Mucosa of descending colon (tissue), 3 donors: ENCODE measurements around the gene SORCS2. TPM values are rescaled to one million over a fixed set of nuclear protein-coding genes. Genes with fewer than 3 reads are reported as not detected.

ENCODE experiments used
- ATAC-seq: fragments of 200-7000 bp; cut with Tn5 transposase; one replicate; pipeline ENCODE4 v1.9.1; 2020; ENCODE audit warnings: mild to moderate bottlenecking, moderate library complexity
- DNase-seq, 3 donors: peaks; one replicate each; pipeline ENCODE4 v3.0.0-alpha.2; 2020
- H3K36me3 ChIP-seq: fragments of 200-600 bp; one replicate; pipeline ENCODE4 v1.8.0; 2021; ENCODE audit warnings: low read depth, mild to moderate bottlenecking
- H3K4me1 ChIP-seq: fragments of 200-600 bp; one replicate; pipeline ENCODE4 v1.8.0; 2021; ENCODE audit warnings: low read depth, mild to moderate bottlenecking
- H3K4me3 ChIP-seq: fragments of 200-600 bp; one replicate; pipeline ENCODE4 v1.8.0; 2021; ENCODE audit warnings: mild to moderate bottlenecking
- H3K9me3 ChIP-seq: fragments of 200-600 bp; one replicate; pipeline ENCODE4 v1.8.0; 2021; ENCODE audit warnings: mild to moderate bottlenecking
- intact Hi-C, 2 donors: fragments of 100-400 bp; cut with DNase I in 1 of 2; cut with micrococcal nuclease in 1 of 2; formaldehyde crosslinking; loops; one replicate each; pipeline versions ENCODE4 v1.11.0 to v1.11.1; 2022; cut with DNase I, micrococcal nuclease
- total RNA-seq, 3 donors: library from RNA; stranded (reverse); fragmentation: NEBNext Ultra II Directional in 2 of 3; extraction: Animal tissue kit (Norgen Biotek cat#: 25700) in 2 of 3; gene quantifications; one replicate each; pipeline versions ENCODE4 v1.2.1 to v1.2.4, GENCODE V29; 2021 to 2023
- TF ChIP-seq, protein P1 (sequence below): fragments of 200-600 bp; IDR thresholded peaks from one replicate; pipeline ENCODE4 v1.8.0; 2022; ENCODE audit warnings: antibody characterized with exemption, mild to moderate bottlenecking
- donor health status: DM: no; HTN: no; CAD: no; lungs with moderate emphysema.
- donor health status: DM: no; HTN: no; CAD: no.
- donor health status: DM: no; HTN: yes; CAD: no.

SORCS2 gene
- total RNA-seq, 3 donors from 2014 or later = 0.20 to 3.1 (median 1.5) TPM

DNA sequence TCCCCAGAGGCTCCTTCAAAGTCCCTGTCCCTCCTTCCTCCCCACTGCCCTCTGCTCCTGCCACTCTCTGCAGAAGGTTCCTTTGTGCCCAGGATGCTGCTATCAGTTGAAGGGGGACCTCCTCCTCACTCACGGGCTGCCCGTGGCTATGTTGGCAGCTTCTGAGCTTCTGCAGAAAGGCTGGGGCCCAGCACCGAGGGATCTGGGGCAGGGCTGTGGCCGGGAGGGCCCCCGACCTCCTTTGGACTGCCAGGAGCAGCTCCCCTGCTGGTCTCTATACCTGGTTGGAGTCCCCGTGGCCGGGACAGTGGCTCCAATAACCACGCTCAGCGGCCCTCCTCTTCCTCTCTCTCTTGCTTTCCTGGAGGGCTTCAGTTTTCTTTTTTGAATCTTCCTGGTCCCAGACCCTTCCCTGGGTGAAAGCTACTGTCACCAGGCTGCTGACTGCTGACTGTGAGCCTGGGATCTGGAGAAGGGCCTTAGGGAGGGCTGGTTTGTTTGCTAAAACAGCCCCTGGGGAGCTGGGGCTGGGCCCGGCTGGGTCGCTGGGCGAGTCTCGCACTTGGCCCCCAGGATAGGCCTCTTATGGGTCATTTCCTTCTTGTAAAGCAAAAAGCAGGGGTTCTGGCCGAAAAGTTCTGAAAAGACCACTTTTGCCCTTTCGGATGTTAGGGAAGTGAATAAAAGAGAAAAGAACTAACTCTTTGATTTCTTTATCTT is 46.9 kb downstream of the SORCS2 start:
- Histone ChIP-seq H3K36me3 (no peaks in the 10 kb centered on the region), H3K9me3 (no peaks in the 10 kb centered on the region), H3K4me3 (no peak overlapping the region), H3K4me1 (no peaks in the 10 kb centered on the region)
- no peak for DNase-seq
- ATAC-seq = no peak
- TF ChIP-seq, protein P1, sequence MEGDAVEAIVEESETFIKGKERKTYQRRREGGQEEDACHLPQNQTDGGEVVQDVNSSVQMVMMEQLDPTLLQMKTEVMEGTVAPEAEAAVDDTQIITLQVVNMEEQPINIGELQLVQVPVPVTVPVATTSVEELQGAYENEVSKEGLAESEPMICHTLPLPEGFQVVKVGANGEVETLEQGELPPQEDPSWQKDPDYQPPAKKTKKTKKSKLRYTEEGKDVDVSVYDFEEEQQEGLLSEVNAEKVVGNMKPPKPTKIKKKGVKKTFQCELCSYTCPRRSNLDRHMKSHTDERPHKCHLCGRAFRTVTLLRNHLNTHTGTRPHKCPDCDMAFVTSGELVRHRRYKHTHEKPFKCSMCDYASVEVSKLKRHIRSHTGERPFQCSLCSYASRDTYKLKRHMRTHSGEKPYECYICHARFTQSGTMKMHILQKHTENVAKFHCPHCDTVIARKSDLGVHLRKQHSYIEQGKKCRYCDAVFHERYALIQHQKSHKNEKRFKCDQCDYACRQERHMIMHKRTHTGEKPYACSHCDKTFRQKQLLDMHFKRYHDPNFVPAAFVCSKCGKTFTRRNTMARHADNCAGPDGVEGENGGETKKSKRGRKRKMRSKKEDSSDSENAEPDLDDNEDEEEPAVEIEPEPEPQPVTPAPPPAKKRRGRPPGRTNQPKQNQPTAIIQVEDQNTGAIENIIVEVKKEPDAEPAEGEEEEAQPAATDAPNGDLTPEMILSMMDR = no peak
- intact Hi-C loops = no loop called here

DNA sequence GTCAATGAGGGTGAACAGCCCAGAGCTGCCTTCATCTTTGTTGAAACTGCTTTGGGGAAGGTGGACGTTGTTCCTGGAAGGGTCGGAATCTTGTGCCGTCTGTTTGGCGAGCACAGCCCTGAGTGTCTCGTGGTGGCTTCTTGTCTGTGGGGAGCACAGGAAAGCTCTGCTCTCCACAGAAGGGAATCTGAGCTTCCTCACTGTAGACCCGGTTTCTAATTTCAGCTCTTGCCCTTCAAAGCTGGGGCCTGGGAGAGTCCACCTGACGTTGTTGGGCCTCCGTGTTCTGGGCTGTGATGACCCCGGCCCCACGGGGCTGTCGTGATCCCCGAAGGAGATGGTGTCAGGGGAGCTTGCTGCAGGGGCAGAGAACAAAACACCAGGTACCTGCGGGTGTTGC is 47.5 kb downstream of the SORCS2 start:
- no peaks in the 10 kb centered on the region for H3K36me3 ChIP-seq
- DNase-seq = no peak
- H3K4me1 ChIP-seq = no peaks in the 10 kb centered on the region
- H3K9me3 ChIP-seq = no peaks in the 10 kb centered on the region
- H3K4me3 ChIP-seq = no peak overlapping the region
- TF ChIP-seq, protein P1 = no peak
- ATAC-seq = no peak
- intact Hi-C loops = no loop called here

DNA sequence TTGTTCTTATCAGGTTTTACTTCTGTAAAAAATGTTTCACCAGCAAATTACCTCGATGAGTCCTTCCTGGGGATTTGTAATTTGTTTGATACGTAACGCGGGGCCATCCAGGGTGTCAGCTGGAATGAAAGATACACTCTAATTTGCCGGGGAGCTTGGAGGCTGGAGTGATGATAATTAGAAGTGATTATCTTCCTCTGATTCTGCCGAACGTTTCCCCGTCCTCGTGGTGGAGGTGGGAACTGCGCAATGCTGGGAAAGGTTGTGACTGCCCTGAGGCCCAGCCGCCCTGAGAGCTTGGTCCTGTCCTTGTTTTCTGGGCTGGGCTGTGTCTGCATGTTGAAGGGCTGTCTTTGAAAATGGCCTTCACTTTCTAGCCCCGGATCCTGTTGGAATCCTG is 48.0 kb downstream of the SORCS2 start:
- intact Hi-C loops = no loop called here
- TF ChIP-seq, protein P1 = no peak
- no peaks in the 10 kb centered on the region for H3K4me1 ChIP-seq
- no peaks in the 10 kb centered on the region for H3K36me3 ChIP-seq
- ATAC-seq = no peak
- no peak for DNase-seq
- H3K9me3 ChIP-seq = no peaks in the 10 kb centered on the region
- H3K4me3 ChIP-seq = no peak overlapping the region

DNA sequence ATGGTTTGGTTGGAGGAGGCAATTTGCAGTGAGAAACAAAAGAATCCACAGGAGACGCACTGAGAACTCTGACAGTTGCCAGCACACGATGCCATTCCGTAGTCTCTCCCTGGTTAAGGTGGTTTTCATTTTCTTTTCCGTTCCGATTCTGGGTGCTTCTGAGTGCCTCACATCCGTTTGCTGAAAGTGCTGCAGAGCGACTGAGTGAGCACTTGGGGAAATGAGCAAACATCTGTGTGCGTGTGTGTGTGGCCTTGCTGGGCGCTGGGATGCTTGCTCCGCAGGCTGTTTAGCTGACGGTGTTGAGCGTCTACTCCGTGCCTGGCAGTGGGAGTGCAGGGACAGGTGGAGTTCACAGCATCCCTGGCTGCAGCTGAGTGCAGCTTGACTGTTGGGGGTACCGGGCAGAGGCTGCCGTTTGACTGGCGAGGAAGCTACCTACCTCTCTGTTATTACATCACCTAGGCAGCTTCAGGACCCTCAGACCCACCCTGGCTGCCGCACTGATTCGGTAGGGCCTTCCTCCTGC is 49.3 kb downstream of the SORCS2 start:
- Histone ChIP-seq H3K4me1 (no peaks in the 10 kb centered on the region), H3K36me3 (no peaks in the 10 kb centered on the region), H3K4me3 (no peak overlapping the region), H3K9me3 (no peaks in the 10 kb centered on the region)
- intact Hi-C loops = no loop called here
- TF ChIP-seq, protein P1 = no peak
- ATAC-seq (no peak), DNase-seq (no peak)

DNA sequence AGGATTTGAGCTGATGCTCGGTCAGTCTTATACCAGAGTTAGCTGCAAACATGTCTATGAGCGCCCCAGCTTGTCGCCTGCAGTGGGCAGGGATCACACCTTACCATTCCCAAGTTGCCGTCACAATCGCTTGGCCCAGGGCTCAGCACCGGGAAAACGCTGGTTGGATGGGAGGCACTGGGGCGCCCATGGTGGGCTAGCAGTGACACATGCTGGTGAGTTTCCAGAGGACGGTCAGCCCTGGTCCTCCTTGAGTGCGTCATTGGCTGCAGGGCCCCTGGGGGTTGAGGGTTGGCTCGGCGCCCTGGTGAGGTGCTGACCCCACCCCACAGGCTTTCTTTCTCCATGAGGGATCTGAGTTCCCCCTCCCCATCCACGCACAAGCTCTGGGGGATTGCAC is 50.4 kb downstream of the SORCS2 start:
- TF ChIP-seq, protein P1 = no peak
- DNase-seq (no peak), ATAC-seq (no peak)
- intact Hi-C loops = no loop called here
- H3K4me1 ChIP-seq = no peaks in the 10 kb centered on the region
- H3K9me3 ChIP-seq = no peaks in the 10 kb centered on the region
- no peak overlapping the region for H3K4me3 ChIP-seq
- no peaks in the 10 kb centered on the region for H3K36me3 ChIP-seq
